ENCODE data around the gene GALNT8. TPM values are rescaled to one million over a fixed set of nuclear protein-coding genes. Genes with fewer than 3 reads are reported as not detected.

The GALNT8 gene
- total RNA-seq, 1 donor from 2014 or later, result 0.39 TPM

DNA sequence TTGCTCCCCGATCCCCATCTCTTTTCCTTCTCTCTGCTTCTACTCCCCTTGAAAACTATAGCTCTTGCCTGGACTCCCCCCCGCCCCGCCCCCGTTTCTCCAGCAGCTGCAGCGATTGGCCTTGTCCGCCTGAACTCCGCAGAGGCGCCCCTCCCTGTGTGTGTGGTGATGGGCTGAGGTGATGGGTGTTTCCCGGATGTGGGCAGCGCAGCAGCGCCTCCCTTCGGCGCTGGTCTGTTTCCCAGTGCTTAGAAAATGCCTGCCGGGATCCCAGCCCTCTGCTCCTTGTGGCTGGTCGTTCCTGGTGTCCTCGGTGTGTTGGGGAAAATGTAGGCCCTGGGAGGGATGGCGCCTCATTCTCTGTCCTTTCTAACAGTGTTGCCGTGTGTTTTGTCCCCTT lies 43.3 kb downstream of the GALNT8 start:
- H3K36me3 Mint-ChIP-seq (ENCODE audit: low read depth), result no peaks in the 10 kb centered on the region
- H3K9me3 Mint-ChIP-seq, result no peaks in the 10 kb centered on the region
- intact Hi-C loops (cut with micrococcal nuclease), result no loop called here
- H3K27ac Mint-ChIP-seq, result no peak overlapping the region
- H3K4me1 Mint-ChIP-seq (ENCODE audit: low read depth), result no peaks in the 10 kb centered on the region
- no peak overlapping the region for H3K4me3 Mint-ChIP-seq
- H3K27me3 Mint-ChIP-seq (ENCODE audit: insufficient read depth), result peaks cover 2% of the 10 kb centered on the region
- no peak for DNase-seq (ENCODE audit: low spot score)

DNA sequence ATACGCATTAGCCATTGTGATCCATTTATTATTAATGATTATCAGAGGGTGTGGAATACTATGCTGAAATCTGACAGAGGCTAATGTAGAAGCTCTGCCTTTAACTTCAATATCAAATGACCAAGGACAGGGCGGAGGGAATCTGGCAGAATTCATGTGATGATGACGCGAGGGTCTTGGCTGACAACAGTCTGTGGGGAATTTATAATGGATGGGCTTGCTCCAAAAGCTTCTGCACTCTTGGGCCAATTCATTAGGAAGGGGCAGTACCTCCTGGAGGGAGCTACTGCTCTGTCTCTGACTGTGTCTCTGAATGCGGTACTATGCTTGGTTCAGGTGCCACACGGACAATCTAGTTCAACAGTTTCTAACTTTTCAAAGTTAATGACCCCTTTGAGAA lies 46.2 kb downstream of the GALNT8 start:
- H3K9me3 Mint-ChIP-seq, result no peaks in the 10 kb centered on the region
- no peaks in the 10 kb centered on the region for H3K4me1 Mint-ChIP-seq (ENCODE audit: low read depth)
- no peaks in the 10 kb centered on the region for H3K36me3 Mint-ChIP-seq (ENCODE audit: low read depth)
- H3K4me3 Mint-ChIP-seq, result no peak overlapping the region
- no peaks in the 10 kb centered on the region for H3K27me3 Mint-ChIP-seq (ENCODE audit: insufficient read depth)
- intact Hi-C loops (cut with micrococcal nuclease), result no loop called here
- no peak for DNase-seq (ENCODE audit: low spot score)
- H3K27ac Mint-ChIP-seq, result no peak overlapping the region

DNA sequence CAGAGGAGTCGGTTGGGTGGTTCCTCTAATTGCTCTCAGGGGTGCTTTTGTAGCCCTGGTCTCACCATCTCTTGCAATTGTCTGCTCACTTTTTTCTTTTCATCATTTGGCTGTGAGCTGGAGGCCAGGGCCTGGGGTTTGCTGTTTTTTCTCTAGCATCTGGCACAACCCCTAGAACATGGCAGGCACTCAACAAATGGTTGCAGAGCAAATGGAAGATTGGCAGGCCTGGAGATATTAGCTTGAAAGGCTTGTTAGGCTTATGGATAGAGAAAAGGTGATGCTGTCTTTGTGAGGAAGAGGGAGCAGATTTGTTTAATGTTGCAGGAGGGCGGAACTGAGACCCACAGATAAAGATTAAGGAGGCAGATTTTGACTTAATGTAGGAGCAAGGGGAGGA lies 47.0 kb downstream of the GALNT8 start:
- H3K9me3 Mint-ChIP-seq, result no peaks in the 10 kb centered on the region
- no peaks in the 10 kb centered on the region for H3K4me1 Mint-ChIP-seq (ENCODE audit: low read depth)
- intact Hi-C loops (cut with micrococcal nuclease), result no loop called here
- H3K27me3 Mint-ChIP-seq (ENCODE audit: insufficient read depth), result no peaks in the 10 kb centered on the region
- H3K36me3 Mint-ChIP-seq (ENCODE audit: low read depth), result no peaks in the 10 kb centered on the region
- DNase-seq (ENCODE audit: low spot score), result no peak
- H3K27ac Mint-ChIP-seq, result no peak overlapping the region
- H3K4me3 Mint-ChIP-seq, result no peak overlapping the region

DNA sequence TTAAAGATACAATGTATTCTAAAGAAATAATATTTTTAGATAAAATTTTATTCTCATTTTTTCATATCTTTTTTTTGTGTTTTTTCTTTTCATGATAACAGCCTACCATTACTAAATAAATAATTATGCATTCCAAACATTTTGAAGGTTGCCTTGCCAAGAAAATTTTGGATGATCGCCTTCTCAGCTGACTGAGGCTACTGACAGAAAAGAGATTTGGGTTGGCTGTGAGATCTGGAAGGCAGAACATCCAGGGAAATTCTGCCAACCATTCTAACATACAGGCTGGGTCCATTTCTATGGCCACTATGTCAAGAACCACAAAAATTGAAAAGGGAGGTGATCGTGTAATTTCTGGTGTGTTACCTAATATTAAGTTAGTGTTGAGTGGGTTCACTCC lies 48.1 kb downstream of the GALNT8 start:
- DNase-seq (ENCODE audit: low spot score), result no peak
- intact Hi-C loops (cut with micrococcal nuclease), result no loop called here
- no peaks in the 10 kb centered on the region for H3K36me3 Mint-ChIP-seq (ENCODE audit: low read depth)
- no peak overlapping the region for H3K4me3 Mint-ChIP-seq
- H3K27ac Mint-ChIP-seq, result no peak overlapping the region
- H3K27me3 Mint-ChIP-seq (ENCODE audit: insufficient read depth), result no peaks in the 10 kb centered on the region
- no peaks in the 10 kb centered on the region for H3K4me1 Mint-ChIP-seq (ENCODE audit: low read depth)
- H3K9me3 Mint-ChIP-seq, result no peaks in the 10 kb centered on the region

DNA sequence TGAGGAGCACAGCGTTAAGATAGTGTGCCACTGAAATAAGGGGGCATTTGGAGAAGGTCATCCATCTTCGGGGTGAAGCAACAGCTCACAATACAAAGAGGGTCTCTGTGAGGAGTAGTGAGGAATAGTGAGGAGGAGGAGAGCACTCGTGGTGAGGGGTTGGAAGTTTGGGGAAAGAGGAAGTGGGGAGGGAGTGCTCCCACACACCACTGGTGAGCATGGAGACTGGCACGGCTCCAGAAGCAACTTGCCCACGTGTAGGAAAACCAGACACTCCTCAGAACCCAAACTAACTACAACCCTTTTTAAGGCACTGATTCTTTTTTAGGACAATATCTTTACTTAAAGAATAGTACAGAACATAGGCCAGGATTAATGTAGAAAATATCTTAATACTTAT lies 48.9 kb downstream of the GALNT8 start:
- DNase-seq (ENCODE audit: low spot score), result no peak
- Mint-ChIP-seq H3K27ac (no peak overlapping the region), H3K9me3 (no peaks in the 10 kb centered on the region), H3K27me3 (ENCODE audit: insufficient read depth) (no peaks in the 10 kb centered on the region), H3K36me3 (ENCODE audit: low read depth) (no peaks in the 10 kb centered on the region), H3K4me3 (no peak overlapping the region), H3K4me1 (ENCODE audit: low read depth) (no peaks in the 10 kb centered on the region)
- intact Hi-C loops (cut with micrococcal nuclease), result no loop called here

DNA sequence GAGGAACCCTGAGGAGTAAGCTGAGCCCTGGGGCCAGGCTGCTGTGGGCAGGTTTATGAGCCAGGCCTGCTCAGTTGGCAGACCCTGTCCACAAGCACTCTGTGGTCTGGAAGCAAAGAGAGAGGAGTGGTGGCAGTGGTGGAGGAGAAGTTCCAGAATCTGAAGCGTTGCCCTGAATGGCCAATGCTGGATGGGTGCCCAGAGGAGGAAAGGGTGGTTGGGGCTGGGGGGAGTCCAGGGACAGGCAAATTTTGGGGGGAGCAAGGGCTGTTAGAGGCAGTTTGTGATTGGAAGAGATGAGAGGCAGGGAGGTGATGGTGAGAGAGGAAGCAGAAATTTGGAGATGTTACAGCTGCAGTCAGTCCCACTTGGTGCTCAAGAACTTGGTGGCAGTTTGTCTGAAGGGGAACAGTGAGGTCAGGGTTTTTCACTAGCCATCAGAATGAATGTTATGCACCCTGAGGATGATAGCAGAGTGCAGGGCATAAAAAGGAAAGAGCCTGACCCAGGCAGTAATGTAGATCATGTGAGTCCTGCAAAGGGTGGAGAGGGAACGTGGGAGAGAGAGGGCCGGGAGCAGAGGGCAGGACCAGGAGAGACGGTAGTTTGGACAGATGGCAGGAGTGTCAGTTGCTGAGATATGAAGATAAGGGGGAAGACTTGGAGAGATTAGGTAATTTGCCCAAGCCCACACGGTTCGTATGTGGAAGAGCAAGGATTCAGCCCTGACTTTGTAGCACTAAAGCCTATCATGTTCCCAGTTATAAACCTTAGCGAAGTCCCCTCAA lies 51.2 kb downstream of the GALNT8 start:
- Mint-ChIP-seq H3K36me3 (ENCODE audit: low read depth) (no peaks in the 10 kb centered on the region), H3K9me3 (no peaks in the 10 kb centered on the region), H3K4me1 (ENCODE audit: low read depth) (no peaks in the 10 kb centered on the region), H3K27ac (no peak overlapping the region), H3K4me3 (no peak overlapping the region), H3K27me3 (ENCODE audit: insufficient read depth) (peaks cover 6% of the 10 kb centered on the region)
- DNase-seq (ENCODE audit: low spot score), result no peak
- intact Hi-C loops (cut with micrococcal nuclease), result no loop called here

DNA sequence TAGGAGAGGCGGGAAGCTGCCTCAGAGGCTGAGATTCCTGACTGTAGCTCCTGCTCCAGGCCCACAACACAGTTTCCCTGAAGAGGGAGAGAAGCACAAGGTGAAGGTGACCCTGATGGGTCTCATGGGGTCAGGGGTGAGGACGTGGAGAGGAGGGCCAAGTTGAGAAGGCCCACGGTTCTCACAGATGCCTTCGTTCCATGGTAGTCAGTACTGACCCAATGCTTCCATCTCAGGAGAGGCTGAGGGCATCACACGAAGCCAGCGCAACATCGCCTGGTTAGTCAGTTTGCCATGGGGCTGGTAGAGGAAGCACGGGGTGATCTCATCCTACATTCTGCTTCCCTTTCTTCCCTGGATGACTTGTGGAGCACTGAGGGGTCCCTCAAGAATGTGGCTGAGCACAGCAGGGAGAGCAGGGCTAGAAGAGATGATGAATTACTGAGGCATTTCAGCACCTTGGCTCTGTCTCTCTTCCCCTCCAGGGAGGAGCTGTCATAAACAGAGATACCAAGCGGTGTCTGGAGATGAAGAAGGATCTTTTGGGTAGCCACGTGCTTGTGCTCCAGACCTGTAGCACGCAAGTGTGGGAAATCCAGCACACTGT lies 51.9 kb downstream of the GALNT8 start:
- no peaks in the 10 kb centered on the region for H3K36me3 Mint-ChIP-seq (ENCODE audit: low read depth)
- DNase-seq (ENCODE audit: low spot score), result no peak
- peaks cover 6% of the 10 kb centered on the region for H3K27me3 Mint-ChIP-seq (ENCODE audit: insufficient read depth)
- no peaks in the 10 kb centered on the region for H3K9me3 Mint-ChIP-seq
- intact Hi-C loops (cut with micrococcal nuclease), result no loop called here
- no peaks in the 10 kb centered on the region for H3K4me1 Mint-ChIP-seq (ENCODE audit: low read depth)
- H3K27ac Mint-ChIP-seq, result no peak overlapping the region
- H3K4me3 Mint-ChIP-seq, result no peak overlapping the region

DNA sequence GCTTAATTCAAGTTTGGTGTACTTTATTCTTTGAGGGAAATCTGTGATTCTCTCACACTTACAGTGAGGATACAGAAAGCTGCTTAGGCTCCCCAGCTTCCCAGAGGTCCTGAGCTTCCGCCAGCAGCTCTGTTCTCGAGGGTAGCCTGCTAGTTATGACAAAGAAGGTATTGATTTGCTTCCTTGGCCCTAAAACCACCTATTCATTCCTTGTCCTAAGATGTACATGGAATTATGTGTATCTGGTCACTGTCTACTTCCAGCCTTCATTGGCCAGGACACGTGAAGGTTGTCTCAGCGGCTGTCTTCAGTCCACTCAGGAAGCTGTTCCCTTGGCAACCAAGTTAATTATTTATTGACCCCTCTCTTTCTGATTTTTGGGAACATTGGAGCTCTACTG lies 55.7 kb downstream of the GALNT8 start:
- H3K36me3 Mint-ChIP-seq (ENCODE audit: low read depth), result no peaks in the 10 kb centered on the region
- intact Hi-C loops (cut with micrococcal nuclease), result no loop called here
- DNase-seq (ENCODE audit: low spot score), result no peak
- no peak overlapping the region for H3K4me3 Mint-ChIP-seq
- no peaks in the 10 kb centered on the region for H3K9me3 Mint-ChIP-seq
- peaks cover 12% of the 10 kb centered on the region for H3K27me3 Mint-ChIP-seq (ENCODE audit: insufficient read depth)
- no peak overlapping the region for H3K27ac Mint-ChIP-seq
- no peaks in the 10 kb centered on the region for H3K4me1 Mint-ChIP-seq (ENCODE audit: low read depth)

DNA sequence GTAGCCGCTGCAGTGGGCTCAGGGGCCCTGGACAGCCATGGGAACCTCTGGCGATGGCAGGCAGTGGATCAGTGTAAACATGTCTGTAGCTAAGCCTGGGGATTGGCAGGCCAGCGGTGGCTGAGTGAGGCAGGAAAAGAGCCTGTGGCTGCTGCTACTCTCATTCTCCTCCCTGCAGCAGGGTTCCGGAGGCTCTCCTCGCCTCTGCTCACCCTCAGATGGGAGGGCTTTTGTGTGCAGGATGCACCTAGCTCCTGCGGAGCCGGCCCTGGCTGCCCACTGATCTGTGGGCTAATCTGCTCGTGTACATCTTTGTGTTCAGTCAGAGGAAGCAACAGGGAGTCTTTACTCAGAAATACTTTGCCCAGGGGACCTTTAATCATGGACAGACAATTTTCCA lies 59.5 kb downstream of the GALNT8 start:
- no peaks in the 10 kb centered on the region for H3K9me3 Mint-ChIP-seq
- H3K4me3 Mint-ChIP-seq, result no peak overlapping the region
- H3K27me3 Mint-ChIP-seq (ENCODE audit: insufficient read depth), result peaks cover 19% of the 10 kb centered on the region
- H3K4me1 Mint-ChIP-seq (ENCODE audit: low read depth), result no peaks in the 10 kb centered on the region
- intact Hi-C loops (cut with micrococcal nuclease), result no loop called here
- H3K27ac Mint-ChIP-seq, result no peak overlapping the region
- H3K36me3 Mint-ChIP-seq (ENCODE audit: low read depth), result no peaks in the 10 kb centered on the region
- DNase-seq (ENCODE audit: low spot score), result no peak

DNA sequence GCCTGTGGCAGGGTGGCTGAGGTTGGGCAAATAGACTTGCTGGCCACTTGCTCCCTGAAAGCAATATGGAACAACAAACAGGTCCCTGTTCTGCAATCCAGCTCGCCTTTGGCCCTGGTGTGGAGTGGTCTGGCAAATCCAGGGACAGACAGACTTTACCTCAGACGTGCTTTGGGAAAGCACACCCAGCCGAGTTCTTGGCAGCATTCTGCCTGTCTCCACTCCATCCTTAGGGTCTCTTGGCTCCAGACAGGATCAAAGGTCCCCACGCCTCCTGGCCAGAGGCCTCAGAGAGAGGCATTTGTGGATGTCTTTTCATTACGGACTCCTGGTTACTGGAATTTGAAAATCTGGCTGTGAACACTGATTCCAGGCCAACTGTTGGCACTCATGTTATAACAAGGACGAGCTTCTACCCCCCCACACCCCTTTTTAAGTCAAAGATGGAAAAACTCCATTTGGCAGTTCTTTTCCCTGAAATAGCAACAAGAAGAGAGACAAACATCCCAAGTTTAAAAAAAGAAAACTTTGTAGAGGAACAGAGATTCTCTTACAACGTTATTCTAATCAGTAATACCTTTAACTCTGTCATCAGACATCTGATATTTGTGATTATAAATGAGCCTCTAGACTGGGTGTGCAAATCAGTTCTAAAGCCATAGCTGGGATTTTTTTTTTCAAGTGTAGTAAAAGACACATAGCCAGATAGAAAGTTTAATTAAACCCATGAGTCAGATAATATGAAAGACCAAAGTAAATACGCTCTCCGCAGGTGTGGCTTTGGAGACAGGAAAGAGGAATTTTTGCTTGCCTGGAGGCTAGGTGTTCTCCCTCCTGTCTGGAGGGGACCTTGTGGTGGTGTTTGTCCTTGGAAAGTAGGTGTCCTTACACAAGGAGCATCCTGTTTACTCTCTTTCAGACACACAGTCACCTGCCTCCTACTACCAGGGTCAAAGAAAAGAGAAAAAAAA lies 60.7 kb downstream of the GALNT8 start:
- Mint-ChIP-seq H3K4me1 (ENCODE audit: low read depth) (no peaks in the 10 kb centered on the region), H3K36me3 (ENCODE audit: low read depth) (no peaks in the 10 kb centered on the region), H3K27ac (no peak overlapping the region), H3K9me3 (no peaks in the 10 kb centered on the region), H3K27me3 (ENCODE audit: insufficient read depth) (peaks cover 12% of the 10 kb centered on the region), H3K4me3 (no peak overlapping the region)
- no peak for DNase-seq (ENCODE audit: low spot score)
- intact Hi-C loops (cut with micrococcal nuclease), result no loop called here

DNA sequence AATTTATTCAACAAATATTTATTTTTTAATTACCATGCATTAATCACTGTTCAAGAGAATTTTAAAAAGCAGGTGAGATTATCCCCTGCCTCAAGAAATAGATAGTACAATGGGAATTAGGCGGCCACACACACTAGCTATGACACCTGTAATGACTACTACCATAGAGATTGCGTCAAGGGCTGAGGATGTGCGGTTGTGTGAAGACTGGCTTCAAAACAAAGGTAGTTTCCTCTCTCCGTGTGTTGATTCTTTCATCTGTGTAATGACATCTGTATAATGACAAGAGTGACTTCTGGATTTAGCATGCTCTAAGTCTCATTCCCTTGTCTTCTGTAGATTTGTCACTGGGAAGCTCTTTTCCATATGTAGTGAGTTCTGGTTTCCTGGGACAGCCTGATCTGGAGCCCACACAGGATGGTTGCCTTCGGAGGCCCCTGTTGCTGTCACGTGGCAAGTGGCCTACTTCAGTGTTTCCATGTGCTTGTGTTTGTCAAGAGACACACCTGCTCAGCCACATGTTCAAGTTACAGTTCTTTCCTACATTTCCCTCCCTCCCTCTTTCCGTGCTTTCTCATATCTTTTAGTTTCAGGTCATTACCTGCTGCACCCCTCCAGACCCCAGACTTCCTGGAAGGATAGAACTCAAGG lies 64.3 kb downstream of the GALNT8 start:
- intact Hi-C loops (cut with micrococcal nuclease), result no loop called here
- Mint-ChIP-seq H3K4me3 (no peak overlapping the region), H3K4me1 (ENCODE audit: low read depth) (no peaks in the 10 kb centered on the region)

DNA sequence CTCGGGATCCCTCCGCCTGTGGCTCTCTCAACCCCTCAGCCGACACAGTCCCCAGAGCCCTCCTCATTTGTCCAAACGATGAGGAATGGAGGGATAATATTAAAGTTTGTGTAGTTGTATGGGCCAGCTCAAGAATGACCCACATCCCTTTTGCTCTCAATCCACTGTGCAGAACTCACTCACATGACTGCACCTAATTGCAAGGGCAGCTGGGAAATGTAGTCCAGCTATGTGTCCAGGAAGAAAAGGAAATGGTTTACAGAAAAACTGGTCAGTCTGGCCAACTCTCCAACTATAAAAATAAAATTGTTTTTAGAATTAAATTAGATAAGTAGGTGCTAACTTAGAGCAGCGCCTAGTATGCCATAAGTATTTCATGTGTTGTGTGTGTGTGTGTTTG lies 66.6 kb downstream of the GALNT8 start:
- H3K4me1 Mint-ChIP-seq (ENCODE audit: low read depth), result no peaks in the 10 kb centered on the region
- no peak overlapping the region for H3K27ac Mint-ChIP-seq
- intact Hi-C loops (cut with micrococcal nuclease), result no loop called here
- H3K36me3 Mint-ChIP-seq (ENCODE audit: low read depth), result no peaks in the 10 kb centered on the region
- no peak overlapping the region for H3K4me3 Mint-ChIP-seq
- no peak for DNase-seq (ENCODE audit: low spot score)
- H3K9me3 Mint-ChIP-seq, result no peaks in the 10 kb centered on the region
- peaks cover 14% of the 10 kb centered on the region for H3K27me3 Mint-ChIP-seq (ENCODE audit: insufficient read depth)

More for the DNA sequence above, 64.3 kb downstream of the GALNT8 start:
- no peak for DNase-seq (ENCODE audit: low spot score)
- H3K36me3 Mint-ChIP-seq (ENCODE audit: low read depth), result no peaks in the 10 kb centered on the region
- no peaks in the 10 kb centered on the region for H3K9me3 Mint-ChIP-seq
- H3K27ac Mint-ChIP-seq, result no peak overlapping the region
- peaks cover 13% of the 10 kb centered on the region for H3K27me3 Mint-ChIP-seq (ENCODE audit: insufficient read depth)
